Body of pancreas (tissue), 4 donors: ENCODE data around the gene LRRFIP1.

ENCODE experiments used
- CTCF ChIP-seq, 7 experiments: fragments of 450-650 bp in 4 of 7; fragments of 200-600 bp in 3 of 7; sonication (generic) in 3 of 7; IDR thresholded peaks; one replicate each; pipeline ENCODE4 v1.5.1; 2016 to 2019; ENCODE audit warnings: antibody characterized with exemption in 7 of 7
- POLR2A ChIP-seq, 3 donors: fragments of 450-650 bp; IDR thresholded peaks; one replicate each; pipeline ENCODE4 v1.6.1; 2016; ENCODE audit warnings: antibody characterized with exemption in 3 of 3, mild to moderate bottlenecking in 2 of 3

GRCh38 chr2:237742614-237743013 lies 115.2 kb downstream of the LRRFIP1 start:
- TF ChIP-seq CTCF (IDR thresholded peaks at IDR 0.05) = no peak
- no peak for TF ChIP-seq POLR2A (IDR thresholded peaks at IDR 0.05)
